H1 (cell line): ENCODE data around the gene CNOT8. TPM values are rescaled to one million over a fixed set of nuclear protein-coding genes. Genes with fewer than 3 reads are reported as not detected.

Experiments
- ATF3 ChIP-seq: IDR thresholded peaks from 2 replicates; pipeline ENCODE4 v1.6.1; 2011; ENCODE audit warnings: low read depth, mild to moderate bottlenecking, low read length; ENCODE audit not compliant: insufficient read depth
- BRCA1 ChIP-seq: IDR thresholded peaks from 2 replicates; pipeline ENCODE4 v1.6.1; 2012; ENCODE audit warnings: low read depth, low read length, improper control_type of control experiment
- HDAC6 ChIP-seq: IDR thresholded peaks from one replicate; pipeline ENCODE4 v1.7.1; 2012; ENCODE audit warnings: low read depth, mild to moderate bottlenecking, inconsistent platforms, low read length, moderate library complexity
- NANOG ChIP-seq: IDR thresholded peaks from 2 replicates; pipeline ENCODE4 v1.6.1; 2011; ENCODE audit warnings: low read length, low read depth, mild to moderate bottlenecking, inconsistent platforms; ENCODE audit not compliant: insufficient read depth, poor library complexity, severe bottlenecking
- PHF8 ChIP-seq: fragments of 200-600 bp; sonication (generic); conservative IDR thresholded peaks from 2 replicates; pipeline ENCODE4 v1.7.1; 2012; ENCODE audit warnings: low read depth, mild to moderate bottlenecking, inconsistent platforms, low read length, moderate library complexity
- RAD21 ChIP-seq, 2 experiments: IDR thresholded peaks in 1 of 2; conservative IDR thresholded peaks in 1 of 2; 2 replicates each; pipeline ENCODE4 v1.6.1; 2011; ENCODE audit warnings: low read depth in 2 of 2, low read length in 2 of 2, improper control_type of control experiment in 1 of 2, inconsistent platforms in 1 of 2, mild to moderate bottlenecking in 1 of 2, moderate library complexity in 1 of 2
- polyA plus RNA-seq, 7 experiments: library from polyadenylated mRNA; depleted of rRNA in 3 of 7; stranded (reverse) in 5 of 7; unstranded in 2 of 7; fragments of >200 nt in 5 of 7; fragments of 200-250 nt in 2 of 7; gene quantifications; 1 replicate in 5 of 7; 2 replicates in 1 of 7; 4 replicates in 1 of 7; pipeline versions ENCODE4 v1.2.1 to v1.2.3, GENCODE V29; 2011 to 2013; ENCODE audit warnings: missing spikeins in 2 of 7, mixed read lengths in 2 of 7
- total RNA-seq: library from RNA; stranded (reverse); fragmentation: NEBNext Ultra II Directional; extraction: Animal tissue kit (Norgen Biotek cat#: 25700); gene quantifications from 2 replicates; pipeline ENCODE4 v1.2.1, GENCODE V29; 2021

The CNOT8 gene
- total and polyA plus RNA-seq, 2 of the 8 experiments (the other 6 are each of a cell fraction or from before 2014, with no cell fraction given): 36.4 to 62.9 TPM

GRCh38 chr5:154850255-154851062 lies 8.0 kb upstream of the CNOT8 start, which contains the start of gene FAXDC2 (continued):
- TF ChIP-seq HDAC6 (no peak), ATF3 (peak; percentile 33; the same call in 1 of the 2 replicates), RAD21 (IDR thresholded peaks at IDR 0.05 in 1 of 2, conservative IDR thresholded peaks at IDR 0.05 in 1 of 2; ENCODE audit: low read depth in 2 of 2, low read length in 2 of 2) (no peak), PHF8 (0 out of 2 replicates have a peak, but pooled peaks have one; percentile 41), NANOG (no peak), BRCA1 (no peak)
